Stimulated activated CD8-positive, alpha-beta memory T cell treated with anti-CD3 and anti-CD28 coated beads, Interleukin-2, amount 100 ng/mL, for 1 hour (primary cell): ENCODE data around the gene SCN2B.

Source experiments
- DNase-seq, 2 donors: peaks; one replicate each; pipeline ENCODE4 v3.0.0-alpha.2; 2020; ENCODE audit warnings: low read depth in 2 of 2

Gene SCN2B

GRCh38 chr11:118135051-118135795 is 41.2 kb downstream of the SCN2B start:
- DNase-seq = no peak

GRCh38 chr11:118133816-118134215 is 42.6 kb downstream of the SCN2B start:
- DNase-seq = no peak

GRCh38 chr11:118132385-118133151 is 43.9 kb downstream of the SCN2B start:
- no peak for DNase-seq

DNA sequence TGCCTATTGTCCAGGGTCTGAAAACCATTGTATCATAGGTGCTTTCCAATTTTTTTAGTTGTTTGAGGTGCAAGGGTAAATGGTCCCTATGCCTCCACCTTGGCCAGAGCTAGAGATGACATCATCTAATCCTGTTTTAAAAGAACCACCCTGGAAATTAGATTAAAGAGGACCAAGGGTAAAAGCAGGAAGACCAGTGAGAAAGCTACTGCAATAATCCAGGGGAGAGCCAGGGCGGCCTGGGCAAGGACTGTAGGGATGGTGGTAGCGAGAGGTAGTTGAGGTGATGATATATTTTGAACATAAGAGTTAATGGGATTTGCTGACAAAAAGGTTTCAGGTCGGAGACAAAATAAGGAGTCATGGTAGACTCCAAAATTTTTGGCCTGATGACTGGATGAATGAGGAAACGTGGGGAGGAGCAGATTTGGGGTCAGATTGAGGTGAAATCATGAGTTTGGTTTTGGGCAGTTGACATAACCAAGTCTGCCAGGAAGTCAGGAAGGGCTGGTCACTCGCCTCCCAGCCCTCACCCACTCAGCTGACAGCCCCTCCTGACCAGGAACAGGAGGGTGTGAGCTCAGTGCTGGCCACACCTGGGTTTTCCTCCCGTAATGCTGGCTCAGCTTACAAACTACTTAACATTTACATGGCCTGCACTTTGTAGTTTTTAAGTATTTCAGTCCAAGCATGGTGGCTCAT is 46.8 kb downstream of the SCN2B start:
- no peak for DNase-seq

DNA sequence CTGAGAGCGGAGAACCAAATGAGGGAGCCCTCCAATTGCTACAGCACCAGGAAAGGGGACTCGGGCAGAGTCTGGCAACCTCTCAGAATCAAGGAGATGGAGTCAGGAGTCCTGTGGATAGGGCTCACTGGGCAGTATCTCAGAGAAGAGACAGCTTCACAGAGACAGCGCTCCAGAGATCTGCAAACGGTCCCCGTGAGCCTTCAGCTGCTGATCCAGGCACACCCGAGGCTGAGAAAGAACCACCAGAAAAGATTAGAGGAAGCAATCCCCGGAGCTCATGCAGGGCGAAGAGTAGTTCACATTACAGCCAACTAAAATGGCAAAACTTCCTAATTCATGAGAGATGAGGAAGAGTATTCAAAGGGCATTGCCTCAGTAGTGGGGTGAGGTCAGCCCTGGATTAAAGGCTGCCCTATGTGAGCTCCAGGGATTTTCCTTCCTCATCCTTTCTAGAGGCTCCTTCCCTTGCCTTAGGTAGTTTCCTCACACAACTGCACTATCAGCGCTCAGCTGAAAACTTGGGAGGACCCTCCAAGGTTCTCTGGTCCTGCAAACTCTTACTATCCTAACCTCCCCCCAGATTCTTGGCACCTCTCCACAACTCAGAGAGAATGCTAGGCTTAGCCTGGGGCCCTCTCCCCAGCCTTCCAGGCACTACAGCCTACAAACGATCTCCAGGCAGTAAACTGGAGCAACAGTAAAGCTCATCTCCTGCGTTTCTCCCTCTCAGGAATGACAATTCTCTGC is 47.5 kb downstream of the SCN2B start:
- DNase-seq = no peak

DNA sequence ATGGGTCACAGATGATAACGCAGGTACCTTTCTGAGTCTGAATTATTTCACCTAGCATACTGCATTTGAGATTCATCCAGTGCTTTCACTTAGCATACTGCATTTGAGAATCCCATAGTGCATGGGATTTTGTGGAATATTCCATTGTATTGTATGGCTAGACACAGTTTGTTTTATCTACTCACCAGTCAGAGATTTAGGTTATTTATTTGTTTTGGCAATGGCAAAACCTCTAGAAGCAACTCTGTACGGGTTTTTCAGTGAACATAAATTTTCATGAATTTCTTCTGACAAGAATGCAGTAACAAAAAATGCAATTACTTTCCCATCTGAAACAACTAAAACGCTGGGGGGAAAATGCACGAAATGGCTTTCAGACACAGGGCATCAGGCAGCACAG is 48.1 kb downstream of the SCN2B start:
- DNase-seq = no peak

DNA sequence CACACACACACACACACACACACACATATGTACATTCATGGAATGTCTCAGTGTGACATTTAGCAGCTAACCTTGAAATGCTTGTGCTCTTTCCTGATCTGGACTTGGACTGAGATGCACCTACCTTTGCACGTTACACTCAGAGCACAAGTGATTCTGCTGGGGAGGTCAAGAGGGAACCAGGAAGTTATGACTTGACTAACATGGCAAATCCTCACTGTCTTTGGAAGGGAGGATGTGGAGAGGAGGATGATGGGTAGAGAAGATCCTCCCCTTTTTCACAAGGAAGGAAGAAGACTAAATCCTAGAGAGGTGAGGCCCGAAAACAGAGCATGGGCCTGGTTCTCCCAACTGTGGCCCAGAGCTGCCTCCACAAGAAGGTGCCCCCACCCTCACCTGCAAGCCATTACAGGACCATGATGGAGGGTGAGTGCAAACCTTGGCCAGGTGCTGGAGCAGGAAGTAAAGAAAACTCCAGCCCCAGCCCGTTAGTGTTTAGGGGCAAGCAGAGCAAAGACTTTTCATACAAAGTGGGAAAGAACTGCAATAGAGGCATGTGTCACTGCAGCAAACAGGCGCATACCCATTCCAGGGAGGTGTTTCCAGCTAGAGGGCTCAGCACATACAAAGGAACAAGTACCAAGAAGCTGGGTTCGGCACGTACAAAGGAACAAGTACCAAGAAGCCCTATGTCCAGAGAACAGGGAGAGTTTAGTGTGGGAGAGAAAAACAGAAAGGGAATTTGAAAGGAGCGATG is 50.2 kb downstream of the SCN2B start:
- no peak for DNase-seq

DNA sequence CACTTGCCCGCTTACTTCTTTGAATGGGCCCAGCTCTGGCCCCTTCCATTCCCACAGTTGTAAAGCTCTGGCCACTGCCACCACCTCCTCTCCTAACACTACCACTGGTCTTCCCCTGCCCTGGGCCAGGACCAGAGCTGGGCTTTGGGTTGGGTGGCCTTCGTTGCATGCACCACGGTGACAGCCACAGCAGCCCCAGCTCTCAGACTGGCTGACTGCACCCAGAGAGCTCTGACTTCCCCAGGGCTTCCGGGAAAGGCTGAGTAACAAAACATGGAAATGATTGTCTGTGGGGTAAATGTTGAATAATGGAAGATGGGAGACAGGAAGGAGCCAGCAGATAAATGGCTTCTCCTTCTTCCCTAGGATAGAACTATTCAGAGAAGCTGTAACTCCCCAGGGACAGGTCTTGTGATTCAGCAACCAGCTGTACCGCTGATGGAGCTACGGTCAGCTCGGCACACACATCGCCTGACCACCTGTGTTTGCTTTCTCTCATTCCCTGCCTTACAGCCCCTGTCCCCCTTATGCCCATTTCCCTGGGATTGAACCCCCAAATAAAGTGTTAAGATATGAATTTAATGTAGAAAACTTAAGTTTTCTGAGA is 51.4 kb downstream of the SCN2B start:
- DNase-seq = no peak

GRCh38 chr11:118120793-118121192 is 55.6 kb downstream of the SCN2B start:
- DNase-seq = no peak

DNA sequence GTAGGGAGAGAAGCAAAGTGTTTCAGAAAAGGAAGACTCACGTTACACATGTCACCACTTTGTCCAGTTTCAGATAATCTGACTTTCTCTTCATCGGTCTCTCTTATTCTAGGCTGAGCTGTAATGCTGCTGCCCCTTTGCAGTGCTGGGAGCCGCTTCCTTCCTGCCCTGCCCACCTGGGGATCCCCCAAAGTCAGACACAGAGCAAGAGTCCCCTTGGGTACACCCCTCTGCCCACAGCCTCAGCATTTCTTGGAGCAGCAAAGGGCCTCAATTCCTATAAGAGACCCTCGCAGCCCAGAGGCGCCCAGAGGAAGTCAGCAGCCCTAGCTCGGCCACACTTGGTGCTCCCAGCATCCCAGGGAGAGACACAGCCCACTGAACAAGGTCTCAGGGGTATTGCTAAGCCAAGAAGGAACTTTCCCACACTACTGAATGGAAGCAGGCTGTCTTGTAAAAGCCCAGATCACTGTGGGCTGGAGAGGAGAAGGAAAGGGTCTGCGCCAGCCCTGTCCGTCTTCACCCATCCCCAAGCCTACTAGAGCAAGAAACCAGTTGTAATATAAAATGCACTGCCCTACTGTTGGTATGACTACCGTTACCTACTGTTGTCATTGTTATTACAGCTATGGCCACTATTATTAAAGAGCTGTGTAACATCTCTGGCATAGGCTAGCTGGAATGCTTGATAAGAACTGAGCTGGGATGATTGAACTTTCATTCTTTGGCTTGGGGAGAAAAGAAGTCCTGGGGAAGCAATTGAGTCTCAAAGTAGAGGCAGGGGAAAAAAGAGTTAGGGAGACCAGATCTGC is 58.4 kb downstream of the SCN2B start:
- DNase-seq = no peak

GRCh38 chr11:118115048-118115447 is 61.4 kb downstream of the SCN2B start:
- no peak for DNase-seq

DNA sequence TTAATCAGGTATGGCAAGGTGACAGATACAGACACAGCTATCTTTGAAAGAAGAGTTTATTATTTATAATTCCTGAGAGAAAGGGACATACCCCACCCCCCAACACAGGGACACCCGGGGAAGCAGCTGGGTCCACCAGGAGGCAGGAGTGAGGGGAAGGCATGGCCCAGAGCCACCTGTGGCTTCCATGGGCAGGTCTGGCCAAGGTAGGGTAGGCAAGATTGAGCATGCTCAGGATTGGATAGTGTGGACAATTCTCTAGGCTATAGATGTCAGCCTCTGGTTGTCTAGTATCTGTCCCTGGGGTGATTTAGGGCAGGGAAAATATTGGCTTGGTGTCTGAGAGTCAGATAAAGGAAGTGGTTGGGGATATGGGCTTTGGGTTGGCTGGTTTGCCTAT is 62.2 kb downstream of the SCN2B start:
- DNase-seq = no peak

- no peak for DNase-seq
These were observed 63.6 kb downstream of the SCN2B start for GRCh38 chr11:118112711-118113430.
